ENCODE measurements around the gene ARL13B. TPM values are rescaled to one million over a fixed set of nuclear protein-coding genes. Genes with fewer than 3 reads are reported as not detected.
"Not testable (repeated sequence)": the region's sequence is repeated elsewhere in the genome, so short reads cannot be mapped to it uniquely, and the experiment has no call there.

ARL13B gene
- total RNA-seq, 4 donors from 2014 or later = 4.9 to 23.6 (median 14.0) TPM

DNA sequence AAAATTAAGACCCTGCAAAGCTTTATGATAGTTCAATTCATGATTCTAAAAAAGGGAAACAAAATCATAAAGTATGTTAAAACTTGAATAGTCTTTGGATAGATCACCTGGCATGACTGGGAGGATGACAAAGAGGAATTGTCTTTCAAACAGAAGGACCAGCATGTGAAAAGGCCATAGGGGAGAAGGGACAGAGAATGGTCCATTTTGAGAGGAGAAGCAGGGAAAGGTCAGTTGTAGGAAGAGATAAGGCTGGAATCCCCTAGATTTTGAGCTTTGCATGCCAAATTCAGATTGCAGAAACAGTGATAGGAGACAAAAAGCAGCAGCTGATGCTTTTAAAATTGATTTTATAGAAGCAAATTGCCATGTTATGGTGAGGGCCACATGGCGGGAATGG lies 18.9 kb upstream of the ARL13B start:
- Histone ChIP-seq H3K9me3 (no peaks in the 10 kb centered on the region), H3K27ac (no peak overlapping the region), H3K27me3 (no peaks in the 10 kb centered on the region), H3K4me1 (no peaks in the 10 kb centered on the region), H3K4me3 (no peak overlapping the region), H3K36me3 (no peaks in the 10 kb centered on the region)
- intact Hi-C loops (cut with DNase I; ENCODE audit: low total_unique reads) = no loop called here
- TF ChIP-seq, protein P1, sequence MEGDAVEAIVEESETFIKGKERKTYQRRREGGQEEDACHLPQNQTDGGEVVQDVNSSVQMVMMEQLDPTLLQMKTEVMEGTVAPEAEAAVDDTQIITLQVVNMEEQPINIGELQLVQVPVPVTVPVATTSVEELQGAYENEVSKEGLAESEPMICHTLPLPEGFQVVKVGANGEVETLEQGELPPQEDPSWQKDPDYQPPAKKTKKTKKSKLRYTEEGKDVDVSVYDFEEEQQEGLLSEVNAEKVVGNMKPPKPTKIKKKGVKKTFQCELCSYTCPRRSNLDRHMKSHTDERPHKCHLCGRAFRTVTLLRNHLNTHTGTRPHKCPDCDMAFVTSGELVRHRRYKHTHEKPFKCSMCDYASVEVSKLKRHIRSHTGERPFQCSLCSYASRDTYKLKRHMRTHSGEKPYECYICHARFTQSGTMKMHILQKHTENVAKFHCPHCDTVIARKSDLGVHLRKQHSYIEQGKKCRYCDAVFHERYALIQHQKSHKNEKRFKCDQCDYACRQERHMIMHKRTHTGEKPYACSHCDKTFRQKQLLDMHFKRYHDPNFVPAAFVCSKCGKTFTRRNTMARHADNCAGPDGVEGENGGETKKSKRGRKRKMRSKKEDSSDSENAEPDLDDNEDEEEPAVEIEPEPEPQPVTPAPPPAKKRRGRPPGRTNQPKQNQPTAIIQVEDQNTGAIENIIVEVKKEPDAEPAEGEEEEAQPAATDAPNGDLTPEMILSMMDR (IDR thresholded peaks at IDR 0.05) = no peak
- TF ChIP-seq POLR2A (IDR thresholded peaks at IDR 0.05) = no peak
- no peak for DNase-seq

DNA sequence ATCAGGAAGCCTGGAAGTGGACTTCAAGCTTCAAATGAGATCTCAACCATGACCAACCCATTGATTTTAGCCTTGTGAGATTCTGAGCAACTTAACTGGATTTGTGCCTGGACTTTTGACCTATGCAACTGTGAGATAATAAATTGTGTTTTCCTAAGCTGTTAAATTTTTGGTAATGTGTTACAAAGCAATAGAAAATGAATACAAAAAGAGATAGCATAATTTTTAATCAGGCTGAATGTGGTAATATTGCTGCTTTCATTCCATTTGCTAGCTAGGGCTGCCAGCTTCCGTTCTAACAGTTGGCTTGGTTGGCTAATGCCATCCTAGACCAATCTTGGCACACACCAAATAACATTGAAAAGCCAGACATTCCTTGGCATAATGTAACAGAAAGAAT lies 18.5 kb upstream of the ARL13B start:
- Histone ChIP-seq H3K27ac (no peak overlapping the region), H3K4me1 (no peaks in the 10 kb centered on the region), H3K9me3 (no peaks in the 10 kb centered on the region), H3K27me3 (no peaks in the 10 kb centered on the region), H3K4me3 (no peak overlapping the region), H3K36me3 (no peaks in the 10 kb centered on the region)
- no peak for DNase-seq
- intact Hi-C loops (cut with DNase I; ENCODE audit: low total_unique reads) = no loop called here
- TF ChIP-seq, protein P1 (IDR thresholded peaks at IDR 0.05) = no peak
- TF ChIP-seq POLR2A (IDR thresholded peaks at IDR 0.05) = no peak

DNA sequence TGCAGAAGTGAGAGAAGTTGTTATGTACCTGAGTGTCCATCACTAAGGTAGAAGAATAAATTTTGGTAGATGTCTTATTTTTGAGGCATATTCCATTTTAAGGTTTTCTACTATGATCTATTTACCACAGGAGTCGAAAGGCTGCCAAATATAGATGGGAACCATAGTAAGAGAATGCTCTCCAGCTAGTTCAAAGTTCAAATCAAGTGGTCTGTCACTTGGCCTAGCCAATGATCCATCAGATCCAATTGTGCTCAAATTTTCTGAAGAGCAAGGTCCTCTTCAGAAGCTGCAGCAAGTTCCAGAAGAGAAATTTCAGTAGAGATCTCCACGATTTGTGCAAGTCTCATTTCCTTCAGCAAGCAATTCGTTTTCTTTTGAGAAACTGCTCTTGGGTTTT lies 17.2 kb upstream of the ARL13B start:
- Histone ChIP-seq H3K4me1 (no peaks in the 10 kb centered on the region), H3K9me3 (no peaks in the 10 kb centered on the region), H3K4me3 (no peak overlapping the region), H3K36me3 (no peaks in the 10 kb centered on the region), H3K27ac (no peak overlapping the region), H3K27me3 (no peaks in the 10 kb centered on the region)
- intact Hi-C loops (cut with DNase I; ENCODE audit: low total_unique reads) = no loop called here
- no peak for DNase-seq
- no peak for TF ChIP-seq POLR2A (IDR thresholded peaks at IDR 0.05)
- TF ChIP-seq, protein P1 (IDR thresholded peaks at IDR 0.05) = no peak

DNA sequence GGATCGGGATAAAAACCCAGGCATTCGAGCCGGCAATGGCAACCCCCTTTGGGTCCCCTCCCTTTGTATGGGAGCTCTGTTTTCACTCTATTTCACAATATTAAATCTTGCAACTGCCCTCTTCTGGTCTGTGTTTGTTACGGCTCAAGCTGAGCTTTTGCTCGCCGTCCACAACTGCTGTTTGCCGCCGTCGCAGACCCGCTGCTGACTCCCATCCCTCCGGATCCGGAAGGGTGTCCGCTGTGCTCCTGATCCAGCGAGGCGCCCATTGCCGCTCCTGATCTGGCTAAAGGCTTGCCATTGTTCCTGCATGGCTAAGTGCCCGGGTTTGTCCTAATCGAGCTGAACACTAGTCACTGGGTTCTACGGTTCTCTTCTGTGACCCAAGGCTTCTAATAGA lies 14.8 kb upstream of the ARL13B start:
- H3K36me3 ChIP-seq; intact Hi-C loops (cut with DNase I; ENCODE audit: low total_unique reads); H3K4me1 ChIP-seq; H3K9me3 ChIP-seq; H3K4me3 ChIP-seq; H3K27ac ChIP-seq; DNase-seq; H3K27me3 ChIP-seq: not testable (repeated sequence)

DNA sequence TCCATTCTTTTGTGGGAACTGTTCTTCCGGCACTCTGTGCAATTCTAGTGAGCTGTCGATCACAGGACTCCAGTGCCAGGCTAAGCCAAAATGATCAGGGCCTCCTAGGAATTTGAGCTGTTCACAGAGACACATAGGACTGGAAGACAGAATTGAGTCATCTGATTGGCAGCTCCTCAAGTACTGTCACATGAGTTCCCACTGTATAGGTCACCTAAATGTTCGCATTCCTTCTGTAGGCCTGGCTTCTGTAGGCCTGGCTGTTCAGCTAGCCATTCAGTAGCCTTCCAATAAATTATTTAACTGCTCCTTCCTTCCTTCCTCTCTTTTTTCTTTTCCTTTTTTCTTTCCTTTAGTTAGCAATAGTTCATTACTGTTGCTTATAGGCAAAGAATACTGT lies 10.5 kb upstream of the ARL13B start:
- no peak overlapping the region for H3K4me3 ChIP-seq
- intact Hi-C loops (cut with DNase I; ENCODE audit: low total_unique reads) = no loop called here
- no peak overlapping the region for H3K27ac ChIP-seq
- no peaks in the 10 kb centered on the region for H3K9me3 ChIP-seq
- no peak for DNase-seq
- TF ChIP-seq, protein P1 (IDR thresholded peaks at IDR 0.05) = no peak
- TF ChIP-seq POLR2A (IDR thresholded peaks at IDR 0.05) = no peak
- H3K36me3 ChIP-seq = no peaks in the 10 kb centered on the region
- H3K4me1 ChIP-seq = no peaks in the 10 kb centered on the region
- no peaks in the 10 kb centered on the region for H3K27me3 ChIP-seq

DNA sequence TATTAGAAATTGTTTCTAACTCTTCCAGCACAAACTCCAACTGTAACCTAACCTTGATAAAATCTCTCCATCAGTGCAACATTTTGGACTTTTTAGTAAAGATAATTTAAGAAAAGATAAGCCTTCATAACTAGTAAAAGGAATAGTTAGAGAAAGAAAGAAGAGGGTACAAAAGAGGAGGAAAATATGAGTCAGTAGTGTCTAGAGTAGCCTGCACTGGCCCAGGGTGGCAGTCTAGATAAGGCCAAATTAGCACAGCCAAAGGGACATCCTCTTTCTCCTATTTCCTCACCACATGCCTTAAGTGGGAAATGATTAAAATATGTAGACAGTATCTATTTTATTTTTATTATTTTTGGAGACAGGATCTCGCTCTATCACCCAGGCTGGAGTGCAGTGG lies 10.0 kb upstream of the ARL13B start:
- H3K27me3 ChIP-seq = no peaks in the 10 kb centered on the region
- H3K4me1 ChIP-seq = no peaks in the 10 kb centered on the region
- no peak for DNase-seq
- intact Hi-C loops (cut with DNase I; ENCODE audit: low total_unique reads) = no loop called here
- no peaks in the 10 kb centered on the region for H3K9me3 ChIP-seq
- no peak for TF ChIP-seq POLR2A (IDR thresholded peaks at IDR 0.05)
- TF ChIP-seq, protein P1 (IDR thresholded peaks at IDR 0.05) = no peak
- no peak overlapping the region for H3K27ac ChIP-seq
- no peaks in the 10 kb centered on the region for H3K36me3 ChIP-seq
- no peak overlapping the region for H3K4me3 ChIP-seq

Measured in uterus (tissue), 4 donors.